GM19324 (cell line): ENCODE data around the gene RPUSD2.

Experiments
- ATAC-seq: cut with Tn5 transposase; IDR thresholded peaks from one replicate; pipeline ENCODE4 v1.9.1; 2021; ENCODE audit warnings: mild to moderate bottlenecking, moderate library complexity; ENCODE audit not compliant: unreplicated experiment, low FRiP score

Gene RPUSD2

GRCh38 chr15:40618023-40618422 is 48.9 kb downstream of the RPUSD2 start:
- no peak for ATAC-seq

DNA sequence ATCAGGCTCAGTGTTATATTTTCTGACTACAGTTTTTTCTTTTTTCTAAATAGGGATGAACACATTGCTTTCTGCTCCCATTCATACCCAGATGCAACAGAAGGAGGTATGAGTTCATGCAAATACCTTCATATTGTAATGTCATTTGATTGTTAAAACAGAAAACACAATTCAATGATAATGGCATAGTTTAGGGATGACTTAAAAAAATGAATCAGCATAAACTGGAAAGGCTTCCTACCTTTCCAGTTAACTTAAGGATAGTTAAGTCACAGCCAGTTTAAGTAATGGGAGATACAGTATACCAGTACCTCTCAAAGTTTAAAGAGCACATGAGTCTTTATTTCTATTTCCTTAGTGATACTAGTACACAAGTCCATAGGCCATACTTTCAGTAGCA is 49.8 kb downstream of the RPUSD2 start:
- ATAC-seq: no peak

GRCh38 chr15:40623361-40623760 is 54.3 kb downstream of the RPUSD2 start:
- ATAC-seq: no peak
